ENCODE measurements around the gene INHBC.

INHBC gene

GRCh38 chr12:57473392-57473791 is 38.8 kb downstream of the INHBC start:
- peaks cover 0 to 76% of the 10 kb centered on the region in 2 donors for H3K27me3 ChIP-seq
- no peaks in the 10 kb centered on the region for H3K36me3 ChIP-seq
- no peak for DNase-seq
- H3K9me3 ChIP-seq, result no peaks in the 10 kb centered on the region
- no peak overlapping the region for H3K27ac ChIP-seq
- H3K4me3 ChIP-seq, result no peak overlapping the region
- TF ChIP-seq CTCF (IDR thresholded peaks at IDR 0.05), result no peak
- intact Hi-C loops (cut with DNase I; ENCODE audit: low total_unique reads), result no loop called here
- H3K4me1 ChIP-seq, result peaks cover 0 to 19% (median 14%) of the 10 kb centered on the region in 4 donors

GRCh38 chr12:57473886-57474285 is 39.3 kb downstream of the INHBC start:
- Histone ChIP-seq H3K27me3 (peaks cover 0 to 80% of the 10 kb centered on the region in 2 donors), H3K4me1 (peaks cover 0 to 19% (median 14%) of the 10 kb centered on the region in 4 donors), H3K9me3 (no peaks in the 10 kb centered on the region), H3K27ac (no peak overlapping the region), H3K36me3 (no peaks in the 10 kb centered on the region), H3K4me3 (no peak overlapping the region)
- TF ChIP-seq CTCF (IDR thresholded peaks at IDR 0.05), result no peak
- intact Hi-C loops (cut with DNase I; ENCODE audit: low total_unique reads), result no loop called here
- DNase-seq, result no peak

GRCh38 chr12:57474430-57474829 is 39.8 kb downstream of the INHBC start:
- Histone ChIP-seq H3K27ac (no peak overlapping the region), H3K9me3 (no peaks in the 10 kb centered on the region), H3K4me1 (peaks cover 0 to 19% (median 14%) of the 10 kb centered on the region in 4 donors), H3K36me3 (no peaks in the 10 kb centered on the region), H3K27me3 (peaks cover 0 to 81% of the 10 kb centered on the region in 2 donors), H3K4me3 (no peak overlapping the region)
- intact Hi-C loops (cut with DNase I; ENCODE audit: low total_unique reads), result no loop called here
- no peak for DNase-seq
- TF ChIP-seq CTCF (IDR thresholded peaks at IDR 0.05), result no peak

- H3K36me3 ChIP-seq, result no peaks in the 10 kb centered on the region
- intact Hi-C loops (cut with DNase I; ENCODE audit: low total_unique reads), result no loop called here
- no peaks in the 10 kb centered on the region for H3K9me3 ChIP-seq
- no peak for DNase-seq
- peak overlapping the region in 1 of 2 donors; percentile 52 for H3K4me3 ChIP-seq
- no peak overlapping the region for H3K27ac ChIP-seq
- H3K27me3 ChIP-seq, result peaks cover 0 to 81% of the 10 kb centered on the region in 2 donors
- TF ChIP-seq CTCF (IDR thresholded peaks at IDR 0.05), result no peak
- H3K4me1 ChIP-seq, result peaks cover 0 to 19% (median 14%) of the 10 kb centered on the region in 4 donors
Measured at GRCh38 chr12:57474862-57475261, 40.3 kb downstream of the INHBC start.

- intact Hi-C loops (cut with DNase I; ENCODE audit: low total_unique reads), result no loop called here
- Histone ChIP-seq H3K27ac (no peak overlapping the region), H3K4me1 (peaks cover 0 to 19% (median 14%) of the 10 kb centered on the region in 4 donors), H3K36me3 (no peaks in the 10 kb centered on the region), H3K9me3 (no peaks in the 10 kb centered on the region), H3K4me3 (peak overlapping the region; percentile 33 to 52), H3K27me3 (peaks cover 0 to 78% of the 10 kb centered on the region in 2 donors)
- no peak for TF ChIP-seq CTCF (IDR thresholded peaks at IDR 0.05)
- no peak for DNase-seq
Measured at GRCh38 chr12:57475271-57476161, 40.9 kb downstream of the INHBC start.

Measured in tibial artery (tissue), 4 donors.